Esophagus muscularis mucosa (tissue), 3 donors: Measurements from ENCODE around the gene PLEKHA8.

ENCODE experiments used
- POLR2A ChIP-seq: fragments of 450-650 bp; IDR thresholded peaks from one replicate; pipeline ENCODE4 v1.6.1; 2017; ENCODE audit warnings: antibody characterized with exemption, moderate library complexity, mild to moderate bottlenecking, low read depth
- TF ChIP-seq, protein P1 (sequence below), 3 experiments: fragments of 200-600 bp in 2 of 3; fragments of 450-650 bp in 1 of 3; sonication (generic) in 2 of 3; IDR thresholded peaks; one replicate each; pipeline ENCODE4 v1.5.1; 2017 to 2019; ENCODE audit warnings: antibody characterized with exemption in 3 of 3, mild to moderate bottlenecking in 2 of 3, moderate library complexity in 1 of 3

DNA sequence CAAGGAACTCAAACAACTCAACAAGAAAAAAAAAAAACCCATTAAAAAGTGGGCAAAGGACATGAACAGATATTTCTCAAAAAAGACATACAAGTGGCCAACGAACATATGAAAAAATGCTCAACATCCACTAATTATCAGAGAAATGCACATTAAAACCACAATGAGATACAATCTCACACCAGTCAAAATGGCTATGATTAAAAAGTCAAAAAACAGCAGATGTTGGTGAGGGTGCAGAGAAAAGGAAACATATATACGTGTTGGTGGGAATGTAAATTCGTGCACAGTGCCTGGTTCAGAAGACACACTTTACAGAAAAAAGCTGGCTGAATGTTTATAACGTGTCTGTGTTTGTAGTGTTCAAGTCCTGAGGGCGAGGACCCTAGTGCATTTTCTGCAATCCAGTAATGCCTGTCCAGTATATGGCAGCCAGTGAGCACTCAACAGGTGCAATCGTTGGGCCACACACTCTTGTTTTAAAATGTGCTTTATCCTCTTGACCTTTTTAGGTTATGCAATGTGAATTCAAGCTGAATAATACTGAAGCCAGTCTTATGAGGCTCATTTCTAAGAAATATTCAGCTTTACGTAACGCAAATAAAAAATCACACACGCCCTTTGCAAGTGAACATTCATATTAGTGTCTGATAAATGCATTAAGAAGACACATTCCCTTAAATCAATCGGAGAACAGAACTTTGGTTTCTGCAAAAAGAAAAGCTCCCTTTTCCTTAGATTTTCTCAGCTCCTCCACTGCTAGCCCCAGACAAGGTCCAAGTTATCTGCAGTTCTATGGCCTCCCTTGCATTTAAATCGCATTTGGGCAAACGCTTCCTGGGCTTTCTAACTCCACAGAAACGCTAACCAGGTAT, 105.8 kb downstream of the PLEKHA8 start:
- no peak for TF ChIP-seq POLR2A
- TF ChIP-seq, protein P1, sequence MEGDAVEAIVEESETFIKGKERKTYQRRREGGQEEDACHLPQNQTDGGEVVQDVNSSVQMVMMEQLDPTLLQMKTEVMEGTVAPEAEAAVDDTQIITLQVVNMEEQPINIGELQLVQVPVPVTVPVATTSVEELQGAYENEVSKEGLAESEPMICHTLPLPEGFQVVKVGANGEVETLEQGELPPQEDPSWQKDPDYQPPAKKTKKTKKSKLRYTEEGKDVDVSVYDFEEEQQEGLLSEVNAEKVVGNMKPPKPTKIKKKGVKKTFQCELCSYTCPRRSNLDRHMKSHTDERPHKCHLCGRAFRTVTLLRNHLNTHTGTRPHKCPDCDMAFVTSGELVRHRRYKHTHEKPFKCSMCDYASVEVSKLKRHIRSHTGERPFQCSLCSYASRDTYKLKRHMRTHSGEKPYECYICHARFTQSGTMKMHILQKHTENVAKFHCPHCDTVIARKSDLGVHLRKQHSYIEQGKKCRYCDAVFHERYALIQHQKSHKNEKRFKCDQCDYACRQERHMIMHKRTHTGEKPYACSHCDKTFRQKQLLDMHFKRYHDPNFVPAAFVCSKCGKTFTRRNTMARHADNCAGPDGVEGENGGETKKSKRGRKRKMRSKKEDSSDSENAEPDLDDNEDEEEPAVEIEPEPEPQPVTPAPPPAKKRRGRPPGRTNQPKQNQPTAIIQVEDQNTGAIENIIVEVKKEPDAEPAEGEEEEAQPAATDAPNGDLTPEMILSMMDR (IDR thresholded peaks at IDR 0.05) = no peak
